Liver (tissue), 3 donors: Measurements from ENCODE around the gene TMEM125.

Experiments
- CTCF ChIP-seq: fragments of 150-350 bp; IDR thresholded peaks from 2 replicates; pipeline ENCODE4 v1.5.1; 2017; ENCODE audit warnings: improper control_type of control experiment, low read depth, low read length; ENCODE audit not compliant: missing input control
- GABPA ChIP-seq, 2 donors: IDR thresholded peaks in 1 of 2; conservative IDR thresholded peaks in 1 of 2; 2 replicates each; pipeline ENCODE4 v1.6.1; 2016; ENCODE audit warnings: antibody characterized with exemption in 2 of 2, mild to moderate bottlenecking in 1 of 2, moderate library complexity in 1 of 2
- HNF4G ChIP-seq: IDR thresholded peaks from 2 replicates; pipeline ENCODE4 v1.6.1; 2016; ENCODE audit warnings: antibody characterized with exemption
- JUND ChIP-seq, 2 donors: IDR thresholded peaks; 2 replicates each; pipeline ENCODE4 v1.6.1; 2016; ENCODE audit warnings: antibody characterized with exemption in 2 of 2
- MAX ChIP-seq: IDR thresholded peaks from 2 replicates; pipeline ENCODE4 v1.6.1; 2016; ENCODE audit warnings: antibody characterized with exemption
- RAD21 ChIP-seq, 2 donors: IDR thresholded peaks; 2 replicates each; pipeline ENCODE4 v1.6.1; 2016; ENCODE audit warnings: antibody characterized with exemption in 2 of 2, mild to moderate bottlenecking in 2 of 2
- REST ChIP-seq: IDR thresholded peaks from 2 replicates; pipeline ENCODE4 v1.6.1; 2016; ENCODE audit warnings: antibody characterized with exemption, mild to moderate bottlenecking
- RXRA ChIP-seq, 2 donors: IDR thresholded peaks; 2 replicates each; pipeline ENCODE4 v1.6.1; 2017 to 2018; ENCODE audit warnings: antibody characterized with exemption in 2 of 2, mild to moderate bottlenecking in 1 of 2
- SP1 ChIP-seq: IDR thresholded peaks from 2 replicates; pipeline ENCODE4 v1.6.1; 2018; ENCODE audit warnings: antibody characterized with exemption, mild to moderate bottlenecking
- TAF1 ChIP-seq: conservative IDR thresholded peaks from 2 replicates; pipeline ENCODE4 v1.6.1; 2016; ENCODE audit warnings: antibody characterized with exemption, mild to moderate bottlenecking
- YY1 ChIP-seq: IDR thresholded peaks from 2 replicates; pipeline ENCODE4 v1.6.1; 2016; ENCODE audit warnings: antibody characterized with exemption, mild to moderate bottlenecking
- donor health status: healthy.
- donor health status: healthy.

GRCh38 chr1:43253173-43253572 is 16.6 kb upstream of the TMEM125 start:
- TF ChIP-seq CTCF: no peak
- no peak for TF ChIP-seq MAX
- no peak for TF ChIP-seq TAF1
- no peak for TF ChIP-seq REST
- TF ChIP-seq RAD21 (IDR thresholded peaks at IDR 0.05): no peak
- TF ChIP-seq SP1: no peak
- TF ChIP-seq GABPA (IDR thresholded peaks at IDR 0.05 in 1 of 2, conservative IDR thresholded peaks at IDR 0.05 in 1 of 2): no peak
- TF ChIP-seq HNF4G: no peak
- TF ChIP-seq RXRA (IDR thresholded peaks at IDR 0.05): no peak
- TF ChIP-seq YY1: no peak
- TF ChIP-seq JUND (IDR thresholded peaks at IDR 0.05): no peak
